ENCODE data around the gene BCL6B.

DNA sequence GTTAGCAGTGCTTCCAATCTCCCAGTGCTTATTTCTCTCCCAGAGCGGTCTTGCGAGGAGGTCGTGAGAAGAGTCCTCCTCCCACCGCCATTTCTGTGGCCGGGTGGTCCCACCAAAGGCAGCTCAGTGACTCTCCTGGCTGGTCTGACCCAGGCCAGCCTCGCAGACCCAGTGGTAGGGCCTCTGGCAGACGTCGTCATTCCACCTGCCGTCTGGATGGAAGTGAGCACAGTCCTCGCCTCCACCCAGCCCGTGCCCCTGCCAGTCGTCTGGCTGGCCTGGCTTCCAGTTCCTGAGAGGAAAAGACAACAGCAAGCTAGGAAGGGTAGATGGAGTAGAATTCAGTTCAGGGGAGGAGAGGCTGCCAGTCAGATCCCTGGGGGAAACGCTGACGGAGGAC, 52.1 kb downstream of the BCL6B start:
- TF ChIP-seq, protein P1, sequence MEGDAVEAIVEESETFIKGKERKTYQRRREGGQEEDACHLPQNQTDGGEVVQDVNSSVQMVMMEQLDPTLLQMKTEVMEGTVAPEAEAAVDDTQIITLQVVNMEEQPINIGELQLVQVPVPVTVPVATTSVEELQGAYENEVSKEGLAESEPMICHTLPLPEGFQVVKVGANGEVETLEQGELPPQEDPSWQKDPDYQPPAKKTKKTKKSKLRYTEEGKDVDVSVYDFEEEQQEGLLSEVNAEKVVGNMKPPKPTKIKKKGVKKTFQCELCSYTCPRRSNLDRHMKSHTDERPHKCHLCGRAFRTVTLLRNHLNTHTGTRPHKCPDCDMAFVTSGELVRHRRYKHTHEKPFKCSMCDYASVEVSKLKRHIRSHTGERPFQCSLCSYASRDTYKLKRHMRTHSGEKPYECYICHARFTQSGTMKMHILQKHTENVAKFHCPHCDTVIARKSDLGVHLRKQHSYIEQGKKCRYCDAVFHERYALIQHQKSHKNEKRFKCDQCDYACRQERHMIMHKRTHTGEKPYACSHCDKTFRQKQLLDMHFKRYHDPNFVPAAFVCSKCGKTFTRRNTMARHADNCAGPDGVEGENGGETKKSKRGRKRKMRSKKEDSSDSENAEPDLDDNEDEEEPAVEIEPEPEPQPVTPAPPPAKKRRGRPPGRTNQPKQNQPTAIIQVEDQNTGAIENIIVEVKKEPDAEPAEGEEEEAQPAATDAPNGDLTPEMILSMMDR (IDR thresholded peaks at IDR 0.05), result no peak
- no peak for TF ChIP-seq ZFX (IDR thresholded peaks at IDR 0.05; ENCODE audit: borderline replicate concordance)

Data from 22Rv1 (cell line).